ENCODE data around the gene TMEM154.
A peak's percentile ranks its signal among the peaks of the same experiment; 100 is the strongest.

Gene TMEM154

DNA sequence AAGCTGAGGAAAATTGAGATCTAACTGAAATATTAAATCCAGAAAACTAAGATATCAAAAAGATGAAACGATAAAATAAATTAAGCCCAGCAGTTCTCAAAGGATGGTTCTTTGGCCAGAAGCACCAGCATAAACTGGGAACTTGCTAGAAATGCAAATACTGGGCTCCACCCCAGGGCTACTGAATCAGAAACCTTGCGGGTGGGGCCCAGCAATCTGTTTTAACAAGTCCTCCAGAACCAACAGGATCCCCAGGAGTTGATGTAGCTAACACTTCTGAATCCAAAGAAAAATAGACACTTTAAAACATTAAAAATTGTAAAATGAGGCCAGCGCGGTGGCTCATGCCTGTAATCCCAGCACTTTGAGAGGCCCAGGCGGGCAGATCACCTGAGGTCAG lies 14.1 kb upstream of the TMEM154 start:
- DNase-seq (ENCODE audit: low spot score), result no peak

DNA sequence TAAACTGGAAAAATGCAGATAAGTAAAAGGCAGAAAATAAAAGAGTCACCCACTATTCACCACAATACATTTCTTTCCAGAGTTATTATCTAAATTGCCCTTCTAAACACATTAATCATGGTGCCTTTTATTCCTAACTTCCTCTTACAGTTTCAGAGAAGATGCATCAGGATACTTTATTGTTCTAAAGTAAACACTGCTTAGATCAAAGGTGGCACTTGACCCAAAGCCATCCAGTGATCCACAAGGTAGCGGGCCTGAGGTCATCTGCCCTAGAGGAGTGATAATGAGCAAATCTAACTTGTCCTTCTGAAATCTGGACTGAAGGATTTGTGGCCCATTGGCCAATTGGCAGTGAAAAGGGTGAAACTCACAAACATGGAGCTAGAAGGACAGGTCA lies 12.0 kb upstream of the TMEM154 start:
- no peak for DNase-seq (ENCODE audit: low spot score)

DNA sequence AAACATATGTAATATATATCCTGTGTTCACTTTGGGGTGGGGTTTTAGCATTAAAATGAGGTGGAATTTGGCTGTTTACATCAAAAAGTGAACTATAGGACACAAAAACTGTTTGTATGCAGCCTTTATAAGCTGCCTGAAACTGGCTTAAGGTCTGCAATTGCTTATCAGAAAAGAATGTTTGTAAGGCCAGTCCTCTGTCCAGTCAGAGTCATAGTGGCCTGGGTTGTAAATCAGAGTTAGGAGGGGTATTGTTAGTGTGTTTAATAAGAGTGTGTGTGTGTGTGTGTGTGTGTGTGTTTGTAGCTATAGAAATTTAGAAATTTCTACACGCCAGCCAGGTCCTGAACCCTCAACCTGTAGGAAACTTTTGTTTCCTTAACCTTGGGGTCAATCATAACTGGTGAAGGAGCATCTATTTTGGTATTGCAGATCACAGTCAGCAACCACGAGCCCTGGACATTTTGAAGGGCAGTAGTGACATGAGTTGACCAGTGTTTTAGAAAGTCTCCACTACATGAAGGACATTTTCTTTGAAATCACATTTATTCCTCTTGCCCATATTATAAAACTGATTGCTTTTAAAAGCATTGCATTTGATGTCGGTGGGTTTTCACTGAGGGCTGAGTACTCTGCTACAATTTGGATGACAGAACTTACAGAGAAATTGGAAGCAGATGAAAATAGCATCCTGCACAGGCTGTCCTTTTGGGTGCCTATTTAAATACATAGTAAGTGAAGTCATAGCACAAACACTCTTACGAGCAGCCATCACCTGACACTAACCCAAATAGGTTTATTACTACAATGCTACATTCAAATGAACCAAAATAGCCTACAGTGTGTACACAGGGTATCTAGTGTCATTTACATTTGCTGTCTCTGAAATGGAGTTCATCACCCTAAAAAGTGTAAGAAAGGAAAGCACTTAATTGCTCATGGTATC lies 11.2 kb upstream of the TMEM154 start:
- no peak for DNase-seq (ENCODE audit: low spot score)

DNA sequence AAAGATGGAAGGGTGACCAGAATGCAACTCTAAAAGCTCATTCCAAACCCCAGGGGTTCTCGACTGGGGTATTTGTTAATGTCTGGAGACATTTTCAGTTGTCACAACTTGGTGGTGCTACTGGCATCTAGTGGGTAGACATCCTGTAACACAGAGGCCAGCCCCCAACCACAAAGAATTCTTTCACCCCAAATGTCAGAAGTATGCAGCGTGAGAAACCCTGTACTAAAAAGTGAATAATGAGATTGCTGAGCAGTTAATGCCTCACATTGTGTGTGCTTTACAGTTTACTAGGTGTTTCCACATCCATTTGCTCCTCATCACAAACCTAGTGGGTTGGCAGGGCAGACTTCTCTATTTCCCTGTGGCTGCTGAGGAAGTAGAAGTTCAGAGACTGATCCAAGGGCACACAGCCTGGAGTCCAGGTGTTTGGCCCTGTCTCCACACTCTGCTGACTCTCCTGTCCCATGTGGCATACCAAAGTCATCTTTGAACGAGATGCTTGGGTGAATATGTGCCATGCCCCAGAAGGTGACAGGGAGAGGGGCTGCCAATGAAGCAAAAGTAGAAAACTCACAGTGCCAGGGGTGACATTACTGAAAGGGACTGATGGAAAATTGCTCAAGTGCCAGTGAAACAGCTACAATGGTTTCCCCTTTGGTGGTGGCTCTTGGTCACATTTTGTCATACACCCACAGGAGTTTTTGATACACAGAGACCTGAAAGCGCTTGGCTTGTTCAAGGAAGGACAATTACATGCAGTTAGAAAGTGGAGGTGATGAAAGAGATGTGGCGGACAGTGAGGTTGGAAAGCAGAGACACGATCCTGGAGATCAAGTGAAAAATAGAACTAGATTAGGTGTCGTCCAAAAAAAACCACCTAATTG lies 10.1 kb upstream of the TMEM154 start:
- no peak for DNase-seq (ENCODE audit: low spot score)

DNA sequence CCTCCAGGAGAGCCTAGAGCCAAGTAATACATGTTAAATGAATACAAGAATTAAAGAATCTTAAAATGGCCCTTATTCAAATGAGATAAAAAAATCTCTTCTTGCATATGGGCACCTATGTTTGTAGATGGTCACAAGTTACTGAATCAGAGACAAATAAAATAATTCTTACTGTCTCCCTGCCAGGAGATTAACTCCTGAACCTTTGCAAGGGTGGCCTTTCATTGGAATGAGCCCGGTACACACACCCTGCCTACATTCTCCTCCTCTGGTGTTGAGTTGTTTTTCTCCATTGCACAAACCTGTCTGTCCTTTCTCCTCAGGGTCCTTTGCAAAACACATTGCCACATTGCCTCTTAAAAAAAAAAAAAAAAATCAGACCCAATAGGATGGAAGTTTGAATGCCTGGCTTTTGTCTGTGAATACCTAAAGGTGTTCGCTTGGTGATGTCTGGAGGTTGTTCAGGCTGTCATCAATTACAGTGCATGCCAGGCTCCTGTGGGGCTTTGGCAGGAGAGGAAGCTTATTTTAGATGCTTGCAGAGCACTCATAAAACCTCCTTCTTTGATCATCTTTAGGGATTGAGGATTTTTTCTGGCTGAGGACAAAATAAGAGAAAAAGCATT lies 8.3 kb upstream of the TMEM154 start:
- DNase-seq (ENCODE audit: low spot score), result no peak

DNA sequence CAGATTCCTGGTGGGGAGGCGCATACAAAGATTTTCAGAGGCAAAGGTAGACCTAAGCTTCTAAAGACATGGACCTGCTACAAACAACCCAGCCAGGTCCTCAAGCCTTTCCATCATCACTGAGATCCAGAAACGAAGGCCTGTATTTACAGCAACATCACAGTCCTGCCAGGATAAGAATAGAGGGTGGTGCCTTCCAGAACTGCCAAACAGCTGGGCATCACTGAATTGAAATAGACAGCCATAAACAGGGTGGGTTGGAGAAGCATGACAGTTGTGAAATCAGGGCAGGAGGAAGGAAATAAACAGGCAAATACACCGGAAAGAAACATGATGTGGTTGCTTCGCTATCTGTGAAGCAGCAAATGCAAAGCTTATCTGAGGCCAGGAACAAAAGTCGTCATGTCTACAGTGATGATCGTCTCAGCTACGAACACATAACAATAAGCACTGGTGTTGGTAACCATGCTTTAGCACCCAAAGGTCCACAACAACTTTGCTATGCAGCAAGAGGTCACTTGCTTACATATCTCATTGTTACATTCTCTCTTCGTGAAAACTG lies 6.7 kb upstream of the TMEM154 start:
- no peak for DNase-seq (ENCODE audit: low spot score)

DNA sequence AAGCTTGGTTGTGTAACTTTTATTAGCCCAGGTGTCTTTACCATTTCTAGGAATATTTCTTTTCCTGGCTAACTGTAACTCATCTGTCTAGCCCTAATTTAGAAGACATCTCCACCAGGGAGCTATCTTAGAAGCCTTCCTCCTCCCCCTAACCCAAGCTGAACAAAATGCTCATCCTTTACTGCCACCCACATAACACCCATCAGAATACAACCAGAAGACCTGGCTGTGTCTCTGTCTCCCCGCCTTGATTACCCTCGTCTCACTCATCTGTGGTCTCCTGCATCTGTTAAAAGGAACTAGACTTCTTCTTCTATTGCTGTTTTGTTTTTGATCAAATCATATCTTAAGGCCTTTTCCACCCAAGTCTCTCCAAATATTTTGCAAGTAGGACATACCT lies 4.8 kb upstream of the TMEM154 start:
- no peak for DNase-seq (ENCODE audit: low spot score)

DNA sequence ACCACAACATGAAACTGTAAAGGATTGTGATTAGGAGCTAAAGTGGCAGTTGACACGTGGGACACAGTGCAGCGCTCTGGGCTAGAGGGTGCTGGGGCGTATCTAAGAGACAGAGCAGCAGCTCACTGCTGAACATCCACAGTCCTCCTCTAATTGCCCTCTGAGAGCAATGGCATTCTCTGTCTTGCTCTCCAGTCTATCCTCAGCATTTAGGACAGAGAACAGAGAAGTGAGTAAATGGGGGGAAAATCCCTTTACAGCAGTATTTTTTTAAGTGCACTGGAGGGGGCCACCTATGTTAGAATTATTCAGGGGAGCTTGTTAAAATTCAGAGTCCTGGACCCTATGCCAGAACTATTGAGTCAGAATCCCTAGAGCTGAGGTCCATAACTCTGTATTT lies 4.2 kb upstream of the TMEM154 start:
- DNase-seq (ENCODE audit: low spot score), result no peak

DNA sequence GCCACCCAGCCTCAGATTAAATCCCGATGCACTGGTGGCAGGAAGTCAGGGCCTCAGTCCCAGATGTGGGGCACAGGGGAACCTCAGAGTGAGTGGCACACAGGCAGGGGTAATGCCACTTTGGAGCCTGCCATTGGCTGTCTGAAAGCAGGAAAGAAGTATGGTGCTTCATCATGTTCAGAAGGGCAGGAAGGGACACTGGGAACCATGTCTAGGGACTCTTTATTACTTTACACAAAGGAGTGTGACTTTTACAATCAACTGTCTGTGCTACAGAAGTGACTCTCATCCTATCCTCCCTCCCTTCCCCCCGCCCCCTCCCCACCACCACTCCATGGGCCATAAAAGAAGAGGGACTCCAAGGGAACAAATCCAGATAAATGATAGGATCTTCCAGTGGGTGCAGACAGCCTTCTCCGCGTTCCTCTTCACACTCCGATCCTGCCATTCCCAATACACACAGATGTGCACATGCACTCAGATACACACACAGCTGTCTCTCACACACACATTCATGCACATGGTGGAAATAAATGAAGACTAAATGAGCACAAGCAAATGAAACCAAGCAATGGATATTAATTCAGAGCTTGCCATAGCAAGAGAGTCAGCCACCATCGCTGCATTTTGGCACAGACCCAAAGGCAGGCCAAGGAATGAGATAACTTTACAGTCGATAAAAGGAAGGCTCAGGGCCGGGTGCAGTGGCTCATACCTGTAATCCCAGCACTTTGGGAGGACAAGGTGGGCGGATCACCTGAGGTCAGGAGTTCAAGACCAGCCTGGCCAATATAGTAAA lies 2.5 kb upstream of the TMEM154 start:
- no peak for DNase-seq (ENCODE audit: low spot score)

DNA sequence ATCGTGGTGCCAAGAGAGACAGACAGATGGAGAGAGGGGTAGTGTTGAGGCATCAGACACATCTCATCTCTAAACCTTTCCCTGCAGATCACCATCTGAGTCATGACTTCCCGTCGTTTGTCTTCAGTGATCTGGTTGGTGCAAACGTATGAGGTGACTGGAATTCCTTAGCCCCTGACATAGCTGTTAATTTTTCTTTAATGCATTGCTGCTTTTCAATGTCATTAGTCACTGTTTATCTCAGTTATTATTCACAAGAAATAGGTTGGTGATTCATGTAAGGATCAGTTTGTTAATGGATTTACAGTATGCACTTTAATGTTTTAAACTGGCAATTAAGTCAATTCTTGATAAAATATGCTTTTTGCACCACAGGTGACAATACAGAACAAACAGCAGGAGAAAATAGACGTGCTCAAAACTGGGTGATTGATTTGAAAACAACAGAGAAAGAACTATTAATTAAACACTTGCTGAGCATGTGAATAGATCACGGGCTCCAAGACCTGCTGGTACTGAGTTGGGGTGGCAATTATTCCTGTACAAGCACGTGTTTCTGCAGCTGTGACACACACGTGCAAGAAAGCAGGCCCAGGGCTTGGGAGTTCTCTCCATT lies 1.3 kb upstream of the TMEM154 start:
- DNase-seq (ENCODE audit: low spot score), result peak; percentile 64

DNA sequence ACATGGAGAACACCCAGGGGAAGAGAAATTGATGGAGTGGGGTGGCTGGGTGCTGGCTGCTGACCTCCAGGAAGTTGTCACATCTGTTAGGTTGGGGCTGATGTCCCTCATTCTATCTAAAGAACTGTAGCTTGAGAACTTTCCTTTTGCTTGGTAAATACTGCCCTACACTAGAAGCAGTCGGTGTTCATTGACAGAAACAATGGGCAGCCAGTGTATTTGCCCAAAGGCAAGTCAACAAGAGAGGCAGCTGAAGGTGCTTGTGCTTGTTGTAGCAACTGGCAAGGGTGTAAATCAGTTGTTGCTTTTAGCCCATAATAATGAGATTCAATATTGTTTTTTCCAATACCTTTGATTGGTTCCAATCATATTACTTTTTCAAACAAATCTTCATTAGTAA lies 956 bp downstream of the TMEM154 start:
- no peak for DNase-seq (ENCODE audit: low spot score)

DNA sequence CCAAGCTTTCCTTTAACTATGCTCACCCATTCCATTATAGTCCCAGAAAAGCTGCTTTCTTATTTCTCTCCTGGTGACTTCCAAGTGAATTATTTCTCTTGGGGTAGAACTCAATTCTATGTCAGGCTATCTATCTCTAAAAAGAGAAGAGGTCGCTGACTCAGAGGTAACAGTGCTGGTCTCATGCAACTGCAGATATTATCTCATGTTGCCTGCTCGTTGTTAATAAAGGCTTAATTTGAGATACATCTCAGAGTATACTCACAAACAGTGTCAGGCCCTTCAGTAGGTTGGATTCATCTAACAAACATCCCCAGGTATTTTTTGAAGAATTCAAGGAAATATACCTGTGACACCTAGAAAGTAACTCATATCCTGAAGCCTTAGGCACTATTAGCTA lies 2.7 kb downstream of the TMEM154 start:
- no peak for DNase-seq (ENCODE audit: low spot score)

DNA sequence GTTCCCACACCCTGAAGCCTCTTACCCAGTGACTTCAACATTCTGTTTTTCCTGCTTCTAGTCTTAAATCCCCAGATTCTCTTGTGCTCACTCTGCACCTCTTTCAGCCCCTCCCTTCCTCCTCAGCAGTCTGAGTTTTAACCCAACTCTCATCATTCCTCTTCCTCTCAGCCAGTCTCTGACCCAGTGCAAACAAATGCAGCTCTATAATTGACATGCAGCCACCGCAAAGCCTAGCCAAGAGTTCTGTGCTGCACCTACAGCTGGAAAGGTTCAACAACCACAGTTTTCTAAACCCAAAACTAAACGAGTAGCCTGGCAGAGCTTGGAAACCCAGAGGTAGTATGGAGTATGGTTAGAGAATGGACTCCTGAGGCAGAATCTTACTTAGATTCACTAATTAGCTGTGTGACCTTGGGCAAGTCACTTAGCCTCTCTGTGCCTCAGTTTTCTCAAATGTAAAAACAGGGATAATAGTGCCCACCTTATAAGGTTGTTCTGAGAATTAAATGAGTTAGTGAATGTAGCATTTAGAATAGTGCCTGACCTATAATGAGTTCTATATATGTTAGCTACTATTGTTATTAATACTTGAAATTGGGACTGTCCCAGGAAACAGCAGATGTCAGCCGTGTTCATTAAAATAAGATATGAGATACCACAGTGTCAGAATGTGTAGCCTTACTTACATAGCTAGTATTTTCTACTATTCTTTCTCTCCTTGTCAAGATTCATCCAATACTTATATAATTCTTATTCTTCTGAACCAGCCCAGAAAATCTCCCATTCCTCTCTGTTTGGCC lies 3.5 kb downstream of the TMEM154 start:
- DNase-seq (ENCODE audit: low spot score), result no peak

DNA sequence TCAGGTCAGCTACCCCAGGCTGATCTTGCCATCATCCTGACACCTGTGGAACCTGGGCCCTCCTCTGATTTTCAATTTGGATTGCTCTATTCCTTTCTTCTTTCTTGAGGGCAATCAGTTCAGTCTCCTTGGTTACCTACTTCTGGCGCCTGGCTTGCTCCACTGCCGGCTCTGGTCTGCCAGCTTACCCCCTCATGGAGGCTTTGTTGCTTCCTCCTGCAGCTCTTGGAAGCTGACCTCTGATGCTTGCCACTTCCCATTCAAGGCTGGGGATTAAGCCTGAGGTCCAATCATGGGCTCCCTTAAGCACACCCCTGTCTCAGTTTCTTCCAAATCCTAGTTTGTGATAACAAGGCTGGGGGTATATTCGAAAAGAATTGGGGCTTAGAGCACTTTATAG lies 5.4 kb downstream of the TMEM154 start:
- DNase-seq (ENCODE audit: low spot score), result no peak

DNA sequence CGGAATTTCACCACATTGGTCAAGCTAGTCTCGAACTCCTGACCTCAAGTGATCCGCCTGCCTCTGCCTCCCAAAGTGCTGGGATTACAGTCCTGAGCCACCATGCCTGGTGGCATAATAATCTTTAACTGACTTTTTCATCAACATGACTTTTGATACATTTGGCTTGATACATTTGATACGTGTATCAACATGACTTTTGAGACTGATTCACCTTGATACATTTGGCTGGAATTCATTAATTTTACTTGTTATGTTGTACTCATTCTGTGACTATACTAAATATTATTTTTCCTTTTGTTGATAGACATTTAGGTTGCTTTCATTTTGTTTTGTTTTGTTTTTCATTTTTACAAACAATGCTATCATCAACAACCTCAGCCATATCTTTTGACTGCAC lies 6.3 kb downstream of the TMEM154 start:
- no peak for DNase-seq (ENCODE audit: low spot score)

DNA sequence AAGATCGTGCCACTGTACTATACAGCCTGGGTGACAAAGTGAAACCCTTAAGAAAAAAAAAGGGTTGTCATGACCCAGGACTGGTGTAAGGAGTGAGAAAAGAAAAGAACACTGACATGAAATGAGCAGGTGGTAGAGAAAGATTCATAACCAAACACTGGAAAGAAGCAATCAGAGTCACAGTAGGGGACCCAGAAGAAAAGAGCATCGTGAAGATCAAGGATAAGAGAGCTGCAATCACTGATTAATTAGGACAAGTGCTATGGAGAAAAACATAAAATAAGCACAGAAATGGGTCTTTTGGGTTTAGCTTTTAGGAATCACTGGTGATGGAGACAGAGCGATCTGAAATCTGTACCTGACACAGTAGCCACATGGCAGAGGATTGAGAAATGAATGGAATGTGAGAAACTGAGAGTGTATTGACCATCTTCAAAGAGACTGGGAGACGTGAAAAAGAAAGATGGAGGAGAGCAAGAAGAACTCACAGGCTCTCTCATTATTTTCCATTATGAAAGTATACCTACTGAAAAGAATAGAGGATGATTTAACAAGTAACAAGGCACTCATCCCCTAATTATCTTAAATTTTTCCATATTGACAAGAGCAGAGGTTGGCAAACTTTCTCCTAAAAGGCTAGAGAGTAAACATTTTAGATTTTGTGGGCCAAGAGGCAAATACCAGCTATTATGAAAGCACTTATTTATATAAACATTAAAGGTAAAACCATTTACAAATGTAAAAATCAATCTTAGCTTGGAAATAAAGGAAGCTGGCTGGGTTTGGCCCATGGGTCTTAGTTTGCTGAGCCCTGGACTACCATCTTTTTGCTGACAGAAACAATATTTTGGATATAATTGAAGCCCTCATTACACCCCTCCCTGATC lies 7.3 kb downstream of the TMEM154 start:
- no peak for DNase-seq (ENCODE audit: low spot score)

DNA sequence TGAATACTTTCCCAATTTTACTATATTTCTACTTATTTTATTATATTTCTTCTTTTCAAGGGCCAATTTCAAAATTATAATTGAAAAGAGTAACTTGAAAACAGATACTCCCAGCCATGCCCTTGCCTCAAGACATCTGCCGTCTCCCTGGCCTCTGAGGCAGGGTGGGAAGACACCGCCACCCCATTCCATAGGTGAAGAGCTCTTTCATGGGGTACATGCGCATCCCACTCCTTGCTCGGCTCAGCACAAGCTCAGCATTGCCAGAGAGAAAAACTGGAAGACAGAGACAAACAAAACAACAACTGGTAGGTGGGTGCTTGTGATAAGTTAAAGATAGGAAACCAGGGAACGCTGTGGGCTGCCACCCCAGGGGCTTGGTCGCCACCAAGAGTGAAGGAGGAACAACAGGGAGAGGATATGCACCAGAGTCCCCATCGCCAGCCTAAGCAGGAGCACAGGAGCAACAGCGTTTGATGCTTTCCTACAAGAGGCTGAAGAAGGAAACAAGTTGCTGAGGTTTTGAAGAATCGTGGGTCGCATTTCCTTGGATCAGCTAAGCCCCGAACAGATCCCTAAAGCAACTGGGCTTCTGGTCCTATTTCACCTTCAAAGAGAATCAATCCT lies 11.3 kb downstream of the TMEM154 start:
- no peak for DNase-seq (ENCODE audit: low spot score)

DNA sequence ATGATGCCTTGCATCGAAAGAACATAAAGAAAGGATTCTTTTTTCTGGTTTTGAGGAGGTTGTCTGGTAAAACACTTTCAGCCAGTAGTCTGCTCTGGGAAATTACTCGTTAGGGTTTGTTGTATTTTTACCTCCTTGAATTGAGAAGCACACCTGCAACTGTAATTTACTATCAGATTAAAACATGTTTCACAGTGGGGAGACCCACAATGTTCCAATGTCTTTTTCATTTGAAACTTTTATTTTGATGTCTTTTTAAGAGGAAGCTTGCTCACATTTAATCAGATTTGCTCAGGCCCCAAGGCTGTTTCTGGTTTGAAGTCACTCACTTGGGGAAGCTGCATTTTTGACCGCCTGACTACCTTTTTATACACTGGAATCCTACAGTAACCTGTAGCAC lies 12.0 kb downstream of the TMEM154 start:
- DNase-seq (ENCODE audit: low spot score), result no peak

DNA sequence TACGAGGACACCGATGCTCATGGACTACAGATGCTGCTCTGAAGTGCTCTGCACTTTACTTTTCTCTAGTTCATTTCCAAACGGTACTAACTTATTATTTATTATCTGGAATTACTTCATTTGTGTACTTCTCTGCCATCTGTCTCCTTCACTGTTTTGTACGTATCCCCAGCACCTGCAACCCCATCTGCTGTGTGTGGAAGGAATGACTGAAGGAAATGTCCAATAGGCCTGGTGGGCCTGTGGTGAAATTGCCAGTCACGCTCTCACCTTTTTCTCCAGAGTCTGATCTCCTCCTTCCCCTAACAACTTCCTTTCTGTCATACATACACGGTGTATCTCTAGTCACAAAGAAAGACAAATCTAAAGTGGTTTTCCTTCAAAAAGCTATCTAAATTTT lies 12.9 kb downstream of the TMEM154 start:
- DNase-seq (ENCODE audit: low spot score), result no peak
